B cell (primary cell): ENCODE measurements around the gene PRKCQ. TPM values are rescaled to one million over a fixed set of nuclear protein-coding genes. Genes with fewer than 3 reads are reported as not detected.

ENCODE experiments used
- ATAC-seq: fragments of 200-7000 bp; cut with Tn5 transposase; one replicate; pipeline ENCODE4 v1.10.0; 2021; ENCODE audit warnings: low read depth, mild to moderate bottlenecking, moderate number of reproducible peaks, moderate library complexity
- CTCF ChIA-PET: fragments of 350-600 bp; sonication (Branson Sonifier 250); formaldehyde crosslinking; loops from one replicate; lab custom pipeline; 2021; ENCODE audit warnings: antibody characterized with exemption, inconsistent platforms; lab: Charles Lee
- POLR2A ChIA-PET: fragments of 350-600 bp; sonication (Branson Sonifier 250); formaldehyde crosslinking; loops from one replicate; lab custom pipeline; 2021; ENCODE audit warnings: antibody characterized with exemption; lab: Charles Lee
- DNase-seq: peaks from one replicate; pipeline ENCODE4 v3.0.0; 2013
- H2AFZ ChIP-seq: 2 replicates; pipeline ENCODE4 v1.6.1; 2012; ENCODE audit warnings: mild to moderate bottlenecking, low read depth, low read length; ENCODE audit not compliant: insufficient read depth, poor library complexity, severe bottlenecking
- H3K27ac ChIP-seq, 2 donors: 1 replicate in 1 of 2; 2 replicates in 1 of 2; pipeline ENCODE4 v1.5.1; 2012 to 2013; ENCODE audit warnings: low read length in 2 of 2, mild to moderate bottlenecking in 2 of 2, moderate library complexity in 1 of 2
- H3K27me3 ChIP-seq, 4 experiments: fragments of 200-600 bp in 1 of 4; sonication (generic) in 1 of 4; replicated peaks in 1 of 4; 1 replicate in 2 of 4; 2 replicates in 2 of 4; pipeline versions ENCODE4 v1.6.1 to v1.7.0; 2013 to 2016; ENCODE audit warnings: low read length in 3 of 4, mild to moderate bottlenecking in 2 of 4, mixed read lengths in 1 of 4, moderate library complexity in 1 of 4; ENCODE audit not compliant: insufficient read depth in 4 of 4, control insufficient read depth in 3 of 4; ENCODE audit errors: control extremely low read depth in 1 of 4
- H3K36me3 ChIP-seq, 2 experiments: replicated peaks in 1 of 2; 1 replicate in 1 of 2; 2 replicates in 1 of 2; pipeline versions ENCODE4 v1.6.1 to v1.7.1; 2013; ENCODE audit warnings: low read length in 1 of 2; ENCODE audit not compliant: insufficient read depth in 2 of 2, control insufficient read depth in 1 of 2; ENCODE audit errors: control extremely low read depth in 1 of 2, extremely low read depth in 1 of 2
- H3K4me1 ChIP-seq, 2 donors: fragments of 200-600 bp in 1 of 2; sonication (generic) in 1 of 2; 1 replicate in 1 of 2; 2 replicates in 1 of 2; pipeline versions ENCODE4 v1.5.1 to v1.6.1; 2013 to 2017; ENCODE audit warnings: low read length in 2 of 2; ENCODE audit not compliant: control insufficient read depth in 2 of 2, insufficient read depth in 2 of 2
- H3K4me2 ChIP-seq: replicated peaks from 2 replicates; pipeline ENCODE3; 2012; ENCODE audit warnings: mild to moderate bottlenecking, low read depth, low read length; ENCODE audit not compliant: poor library complexity, severe bottlenecking
- H3K4me3 ChIP-seq, 5 experiments: fragments of 200-600 bp in 1 of 5; sonication (generic) in 1 of 5; 1 replicate in 3 of 5; 2 replicates in 2 of 5; pipeline versions ENCODE4 v1.5.1 to v1.7.0; 2011 to 2016; ENCODE audit warnings: low read length in 4 of 5, mild to moderate bottlenecking in 4 of 5, low read depth in 2 of 5, control low read depth in 1 of 5, moderate library complexity in 1 of 5; ENCODE audit not compliant: insufficient read depth in 1 of 5; ENCODE audit errors: control extremely low read depth in 1 of 5, extremely low read depth in 1 of 5
- H3K79me2 ChIP-seq: fragments of 200-600 bp; sonication (generic); one replicate; pipeline ENCODE4 v1.6.0; 2016; ENCODE audit warnings: low read length; ENCODE audit not compliant: control insufficient read depth, insufficient read depth
- H3K9ac ChIP-seq: fragments of 200-600 bp; sonication (generic); 2 replicates; pipeline ENCODE4 v1.6.1; 2017; ENCODE audit warnings: mild to moderate bottlenecking, low read length, moderate library complexity
- H3K9me3 ChIP-seq, 3 donors: one replicate each; pipeline versions ENCODE4 v1.6.1 to v1.7.1; 2013; ENCODE audit warnings: low read length in 2 of 3; ENCODE audit not compliant: control insufficient read depth in 2 of 3, insufficient read depth in 1 of 3; ENCODE audit errors: control extremely low read depth in 1 of 3
- H4K20me1 ChIP-seq: 2 replicates; pipeline ENCODE4 v1.6.0; 2012; ENCODE audit warnings: mild to moderate bottlenecking, low read length; ENCODE audit not compliant: insufficient read depth, control insufficient read depth, poor library complexity, severe bottlenecking
- H3K27ac Mint-ChIP-seq: one replicate; pipeline ENCODE4 v1.8.0; 2021; ENCODE audit warnings: mixed read lengths
- H3K27me3 Mint-ChIP-seq: one replicate; pipeline ENCODE4 v1.8.0; 2021; ENCODE audit warnings: mixed read lengths
- H3K4me1 Mint-ChIP-seq: one replicate; pipeline ENCODE4 v1.8.0; 2021; ENCODE audit warnings: mixed read lengths
- H3K4me3 Mint-ChIP-seq: one replicate; pipeline ENCODE4 v1.8.0; 2021; ENCODE audit warnings: mixed read lengths
- H3K9me3 Mint-ChIP-seq: one replicate; pipeline ENCODE4 v1.8.0; 2022; ENCODE audit warnings: mixed read lengths; ENCODE audit not compliant: insufficient read depth
- EZH2 ChIP-seq: IDR thresholded peaks from 2 replicates; pipeline ENCODE4 v1.6.1; 2012; ENCODE audit warnings: borderline replicate concordance, low read depth, mild to moderate bottlenecking, moderate library complexity, low read length; ENCODE audit not compliant: insufficient read depth, poor library complexity, severe bottlenecking
- WGBS: methylation state at CpG from one replicate; pipeline ENCODE4 v1.1.5; 2013; ENCODE audit warnings: missing lambda C conversion rate; ENCODE audit not compliant: insufficient coverage; 5-methylcytosine and 5-hydroxymethylcytosine counted together
- intact Hi-C: fragments of 100-400 bp; cut with micrococcal nuclease; formaldehyde crosslinking; loops from one replicate; pipeline ENCODE4 v1.10.0; 2022
- polyA plus RNA-seq: library from polyadenylated mRNA; depleted of rRNA; stranded (reverse); fragments of >200 nt; gene quantifications from 2 replicates; pipeline ENCODE4 v1.2.3, GENCODE V29; 2012
- total RNA-seq, 2 donors: library from RNA; stranded (reverse); fragments of 120-200 nt in 1 of 2; gene quantifications; 1 replicate in 1 of 2; 2 replicates in 1 of 2; pipeline versions ENCODE4 v1.2.3 to v1.2.4, GENCODE V29; 2013 to 2022
- TF ChIP-seq, protein P1 (sequence below): fragments of 200-600 bp; IDR thresholded peaks from one replicate; pipeline ENCODE4 v1.8.0; 2022; ENCODE audit warnings: antibody characterized with exemption, mild to moderate bottlenecking

The PRKCQ gene
- total and polyA plus RNA-seq, 2 donors (not counting 1 experiment from before 2014, with no cell fraction given) = 0.15 to 0.16 TPM

DNA sequence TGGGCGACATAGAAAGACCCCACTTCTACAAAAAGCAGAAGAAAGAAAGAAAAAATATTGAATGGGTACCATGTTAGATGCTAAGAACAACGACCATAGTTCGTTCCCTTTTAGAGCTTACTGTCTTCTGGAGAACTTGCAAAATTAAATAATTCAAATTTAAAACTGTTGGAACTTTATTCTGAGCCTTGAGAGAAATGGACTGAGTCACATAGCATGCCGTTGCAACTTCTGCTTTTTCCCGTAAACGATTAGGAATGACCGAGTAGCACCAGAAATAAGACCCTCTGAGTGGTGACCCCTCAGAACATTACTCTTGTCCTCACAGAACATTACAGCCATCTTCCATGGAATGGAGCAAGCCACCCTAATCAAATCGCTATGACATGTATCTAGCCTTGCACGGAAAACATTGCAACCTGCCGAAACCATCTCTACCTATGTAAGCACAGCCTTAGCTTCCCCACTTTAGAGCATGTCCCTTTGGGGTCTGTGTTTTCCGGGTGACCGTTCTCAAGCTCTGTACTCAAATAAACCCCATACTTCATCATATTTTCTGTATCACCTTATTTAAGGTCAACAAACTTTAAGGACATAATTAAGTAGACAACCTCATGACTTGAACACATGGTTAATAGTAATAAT is 179.1 kb downstream of the PRKCQ start:
- CTCF ChIA-PET = interaction anchor here (0.7 to 7.7 kb wide), 65 partner anchors 10 to 473 kb away, joined by 3 to 325 read pairs (median 7); partner anchors contain the start of genes PFKFB3 and RBM17
- no peak overlapping the region for H3K9ac ChIP-seq
- 42% methylated on average over 9 of the region's 12 CpGs for WGBS

More for the DNA sequence above, 179.1 kb downstream of the PRKCQ start:
- no peaks in the 10 kb centered on the region for H3K36me3 ChIP-seq
- H3K27me3 ChIP-seq = peaks cover 0 to 4% (median 2%) of the 10 kb centered on the region in 4 experiments
- Mint-ChIP-seq H3K27ac (peak overlapping the region; percentile 16), H3K4me3 (peak overlapping the region; percentile 40), H3K27me3 (peaks cover 15% of the 10 kb centered on the region), H3K4me1 (peaks cover 34% of the 10 kb centered on the region), H3K9me3 (no peaks in the 10 kb centered on the region)
- H3K4me2 ChIP-seq = peak overlapping the region; percentile 67
- POLR2A ChIA-PET = interaction anchor here (0.7 to 4.9 kb wide), 6 partner anchors 19 to 214 kb away, joined by 3 to 72 read pairs (median 3); partner anchors contain the start of gene PFKFB3
- H4K20me1 ChIP-seq = no peaks in the 10 kb centered on the region
- ATAC-seq = no peak
- no peaks in the 10 kb centered on the region for H3K9me3 ChIP-seq
- peak; percentile 42 for DNase-seq
- TF ChIP-seq, protein P1, sequence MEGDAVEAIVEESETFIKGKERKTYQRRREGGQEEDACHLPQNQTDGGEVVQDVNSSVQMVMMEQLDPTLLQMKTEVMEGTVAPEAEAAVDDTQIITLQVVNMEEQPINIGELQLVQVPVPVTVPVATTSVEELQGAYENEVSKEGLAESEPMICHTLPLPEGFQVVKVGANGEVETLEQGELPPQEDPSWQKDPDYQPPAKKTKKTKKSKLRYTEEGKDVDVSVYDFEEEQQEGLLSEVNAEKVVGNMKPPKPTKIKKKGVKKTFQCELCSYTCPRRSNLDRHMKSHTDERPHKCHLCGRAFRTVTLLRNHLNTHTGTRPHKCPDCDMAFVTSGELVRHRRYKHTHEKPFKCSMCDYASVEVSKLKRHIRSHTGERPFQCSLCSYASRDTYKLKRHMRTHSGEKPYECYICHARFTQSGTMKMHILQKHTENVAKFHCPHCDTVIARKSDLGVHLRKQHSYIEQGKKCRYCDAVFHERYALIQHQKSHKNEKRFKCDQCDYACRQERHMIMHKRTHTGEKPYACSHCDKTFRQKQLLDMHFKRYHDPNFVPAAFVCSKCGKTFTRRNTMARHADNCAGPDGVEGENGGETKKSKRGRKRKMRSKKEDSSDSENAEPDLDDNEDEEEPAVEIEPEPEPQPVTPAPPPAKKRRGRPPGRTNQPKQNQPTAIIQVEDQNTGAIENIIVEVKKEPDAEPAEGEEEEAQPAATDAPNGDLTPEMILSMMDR = no peak
- no peak for TF ChIP-seq EZH2
- H3K79me2 ChIP-seq = no peaks in the 10 kb centered on the region
- H3K27ac ChIP-seq = no peak overlapping the region
- no peak overlapping the region for H2AFZ ChIP-seq
- H3K4me3 ChIP-seq = peak overlapping the region in 1 of 5 experiments; percentile 1
- H3K4me1 ChIP-seq = peaks cover 26% of the 10 kb centered on the region in 2 donors
- intact Hi-C loops = loop anchor here (1.0 to 5.0 kb wide), 8 partner anchors 19 to 314 kb away; partner anchors contain the start of genes PFKFB3 and RBM17
